Measurements from ENCODE around the gene NPAS2. TPM values are rescaled to one million over a fixed set of nuclear protein-coding genes. Genes with fewer than 3 reads are reported as not detected.

The NPAS2 gene
- total RNA-seq, 1 experiment from 2014 or later = 20.4 TPM

DNA sequence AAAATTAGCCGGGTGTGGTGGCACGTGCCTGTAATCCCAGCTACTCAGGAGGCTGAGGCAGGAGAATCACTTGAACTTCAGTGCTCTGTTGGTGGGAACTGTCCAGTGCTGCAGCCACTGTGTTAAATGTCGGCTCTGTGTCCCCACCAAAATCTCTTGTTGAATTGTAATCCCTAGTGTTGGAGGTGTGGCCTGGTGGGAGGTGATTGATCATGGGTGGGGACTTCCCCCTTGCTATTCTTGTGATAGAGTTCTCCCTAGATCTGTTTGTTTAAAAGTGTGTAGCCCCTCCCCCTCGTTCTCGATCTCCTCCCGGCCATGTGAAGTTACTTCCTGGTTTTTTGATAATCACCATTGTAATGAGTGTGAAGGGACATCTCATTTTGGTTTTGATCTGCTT lies 172.3 kb downstream of the NPAS2 start:
- no TSS peak for BruUV-seq (replicated peaks)
- Histone ChIP-seq H4K20me1 (ENCODE audit: insufficient read depth) (no peaks in the 10 kb centered on the region), H3K27me3 (ENCODE audit: insufficient read depth, low read length) (no peaks in the 10 kb centered on the region), H3K9me2 (ENCODE audit: insufficient read depth) (no peaks in the 10 kb centered on the region), H3K4me1 (ENCODE audit: control insufficient read depth in 1 of 2, insufficient read depth in 2 of 2, low read length in 2 of 2) (no peaks in the 10 kb centered on the region), H2AFZ (ENCODE audit: low read depth, low read length, poor library complexity, severe bottlenecking) (no peak overlapping the region), H3K27ac (ENCODE audit: low read depth, low read length) (no peak overlapping the region), H3K36me3 (ENCODE audit: control insufficient read depth in 1 of 2, insufficient read depth in 2 of 2, low read length in 2 of 2) (no peaks in the 10 kb centered on the region; a peak in 1 of 4 replicates), H3K9me3 (ENCODE audit: control insufficient read depth in 1 of 2, insufficient read depth in 1 of 2, low read depth in 1 of 2, low read length in 2 of 2) (no peaks in the 10 kb centered on the region), H3K79me2 (ENCODE audit: insufficient read depth, low read length) (no peaks in the 10 kb centered on the region), H3K4me2 (ENCODE audit: low read length) (no peak overlapping the region), H3K4me3 (replicated peaks in 1 of 2; ENCODE audit: low read depth in 1 of 2, low read length in 2 of 2) (no peak overlapping the region), H3K9ac (ENCODE audit: low read length) (no peak overlapping the region)
- ATAC-seq (no peak), DNase-seq (ENCODE audit: low read depth, low spot score) (no peak)
- TF ChIP-seq ATF3 (IDR thresholded peaks at IDR 0.05) (no peak), EGR1 (IDR thresholded peaks at IDR 0.05; ENCODE audit: low read depth) (no peak), EZH2 (IDR thresholded peaks at IDR 0.05) (no peak), CEBPB (IDR thresholded peaks at IDR 0.05; ENCODE audit: low read depth) (no peak), EZH2phosphoT487 (IDR thresholded peaks at IDR 0.05; ENCODE audit: borderline replicate concordance) (no peak), YY1 (IDR thresholded peaks at IDR 0.05; ENCODE audit: extremely low read depth, insufficient replicate concordance, low read depth, low read length) (no peak), JUND (IDR thresholded peaks at IDR 0.05) (no peak), POLR2A (IDR thresholded peaks at IDR 0.05; ENCODE audit: borderline replicate concordance, extremely low read depth, insufficient read depth, insufficient read length) (no peak), ELF1 (IDR thresholded peaks at IDR 0.05; ENCODE audit: borderline replicate concordance, low read depth) (no peak), TCF7L2 (IDR thresholded peaks at IDR 0.05; ENCODE audit: borderline replicate concordance, extremely low read depth, insufficient read depth, insufficient read length) (no peak), SIN3A (IDR thresholded peaks at IDR 0.05; ENCODE audit: low read depth) (no peak), FOSL1 (IDR thresholded peaks at IDR 0.05; ENCODE audit: low read depth) (no peak), ZFX (IDR thresholded peaks at IDR 0.05) (no peak), ZNF274 (IDR thresholded peaks at IDR 0.05; ENCODE audit: low read depth, low read length) (no peak), RAD21 (IDR thresholded peaks at IDR 0.05; ENCODE audit: low read depth) (no peak), POLR2AphosphoS5 (IDR thresholded peaks at IDR 0.05; ENCODE audit: low read depth, low read length) (no peak)
- TF ChIP-seq, protein P1, sequence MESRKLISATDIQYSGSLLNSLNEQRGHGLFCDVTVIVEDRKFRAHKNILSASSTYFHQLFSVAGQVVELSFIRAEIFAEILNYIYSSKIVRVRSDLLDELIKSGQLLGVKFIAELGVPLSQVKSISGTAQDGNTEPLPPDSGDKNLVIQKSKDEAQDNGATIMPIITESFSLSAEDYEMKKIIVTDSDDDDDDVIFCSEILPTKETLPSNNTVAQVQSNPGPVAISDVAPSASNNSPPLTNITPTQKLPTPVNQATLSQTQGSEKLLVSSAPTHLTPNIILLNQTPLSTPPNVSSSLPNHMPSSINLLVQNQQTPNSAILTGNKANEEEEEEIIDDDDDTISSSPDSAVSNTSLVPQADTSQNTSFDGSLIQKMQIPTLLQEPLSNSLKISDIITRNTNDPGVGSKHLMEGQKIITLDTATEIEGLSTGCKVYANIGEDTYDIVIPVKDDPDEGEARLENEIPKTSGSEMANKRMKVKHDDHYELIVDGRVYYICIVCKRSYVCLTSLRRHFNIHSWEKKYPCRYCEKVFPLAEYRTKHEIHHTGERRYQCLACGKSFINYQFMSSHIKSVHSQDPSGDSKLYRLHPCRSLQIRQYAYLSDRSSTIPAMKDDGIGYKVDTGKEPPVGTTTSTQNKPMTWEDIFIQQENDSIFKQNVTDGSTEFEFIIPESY (IDR thresholded peaks at IDR 0.05; ENCODE audit: extremely low read depth, insufficient replicate concordance, low read length) = no peak
- TF ChIP-seq, protein P2, sequence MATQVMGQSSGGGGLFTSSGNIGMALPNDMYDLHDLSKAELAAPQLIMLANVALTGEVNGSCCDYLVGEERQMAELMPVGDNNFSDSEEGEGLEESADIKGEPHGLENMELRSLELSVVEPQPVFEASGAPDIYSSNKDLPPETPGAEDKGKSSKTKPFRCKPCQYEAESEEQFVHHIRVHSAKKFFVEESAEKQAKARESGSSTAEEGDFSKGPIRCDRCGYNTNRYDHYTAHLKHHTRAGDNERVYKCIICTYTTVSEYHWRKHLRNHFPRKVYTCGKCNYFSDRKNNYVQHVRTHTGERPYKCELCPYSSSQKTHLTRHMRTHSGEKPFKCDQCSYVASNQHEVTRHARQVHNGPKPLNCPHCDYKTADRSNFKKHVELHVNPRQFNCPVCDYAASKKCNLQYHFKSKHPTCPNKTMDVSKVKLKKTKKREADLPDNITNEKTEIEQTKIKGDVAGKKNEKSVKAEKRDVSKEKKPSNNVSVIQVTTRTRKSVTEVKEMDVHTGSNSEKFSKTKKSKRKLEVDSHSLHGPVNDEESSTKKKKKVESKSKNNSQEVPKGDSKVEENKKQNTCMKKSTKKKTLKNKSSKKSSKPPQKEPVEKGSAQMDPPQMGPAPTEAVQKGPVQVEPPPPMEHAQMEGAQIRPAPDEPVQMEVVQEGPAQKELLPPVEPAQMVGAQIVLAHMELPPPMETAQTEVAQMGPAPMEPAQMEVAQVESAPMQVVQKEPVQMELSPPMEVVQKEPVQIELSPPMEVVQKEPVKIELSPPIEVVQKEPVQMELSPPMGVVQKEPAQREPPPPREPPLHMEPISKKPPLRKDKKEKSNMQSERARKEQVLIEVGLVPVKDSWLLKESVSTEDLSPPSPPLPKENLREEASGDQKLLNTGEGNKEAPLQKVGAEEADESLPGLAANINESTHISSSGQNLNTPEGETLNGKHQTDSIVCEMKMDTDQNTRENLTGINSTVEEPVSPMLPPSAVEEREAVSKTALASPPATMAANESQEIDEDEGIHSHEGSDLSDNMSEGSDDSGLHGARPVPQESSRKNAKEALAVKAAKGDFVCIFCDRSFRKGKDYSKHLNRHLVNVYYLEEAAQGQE (IDR thresholded peaks at IDR 0.05; ENCODE audit: low read depth) = no peak
- TF ChIP-seq, protein P3, sequence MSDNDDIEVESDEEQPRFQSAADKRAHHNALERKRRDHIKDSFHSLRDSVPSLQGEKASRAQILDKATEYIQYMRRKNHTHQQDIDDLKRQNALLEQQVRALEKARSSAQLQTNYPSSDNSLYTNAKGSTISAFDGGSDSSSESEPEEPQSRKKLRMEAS (IDR thresholded peaks at IDR 0.05) = no peak
- ChIA-PET POLR2A (interaction anchor here (1.5 kb wide), 1 partner anchor 10 kb away, joined by 4 read pairs; the partner anchor contains the start of gene RPL31), RAD21 (ENCODE audit: low non-redundant PET in 1 of 2, low total read pairs in 2 of 2, uncharacterized antibody in 2 of 2, unreplicated experiment in 2 of 2) (no interaction called here), CTCF (no interaction called here)
- intact Hi-C loops (cut with micrococcal nuclease) = no loop called here

Measured in HCT116 (cell line).